Panc1 (cell line): ENCODE results near the gene UBXN6. TPM values are rescaled to one million over a fixed set of nuclear protein-coding genes. Genes with fewer than 3 reads are reported as not detected.

Experiments
- ATAC-seq: fragments of 200-7000 bp; cut with Tn5 transposase; 2 replicates; pipeline ENCODE4 v1.9.1; 2020; ENCODE audit warnings: mild to moderate bottlenecking, moderate library complexity
- BruUV-seq: library from RNA; stranded (reverse); fragments of 400-500 nt; replicated peaks from 2 replicates; lab custom pipeline; 2021; lab: Mats Ljungman, UMichigan
- CTCF ChIA-PET: fragments of 300-600 bp; sonication (Branson Sonifier 250); formaldehyde crosslinking; loops from one replicate; lab custom pipeline; 2022; ENCODE audit warnings: antibody characterized with exemption; lab: Charles Lee
- POLR2A ChIA-PET: fragments of 300-600 bp; sonication (Branson Sonifier 250); formaldehyde crosslinking; loops from one replicate; lab custom pipeline; 2022; ENCODE audit warnings: antibody characterized with exemption; lab: Charles Lee
- DNase-seq: peaks from one replicate; pipeline ENCODE4 v3.0.0-alpha.2; 2010; ENCODE audit warnings: low read depth, low spot score
- H3K27ac ChIP-seq: 2 replicates; pipeline ENCODE4 v1.5.1; 2011; ENCODE audit warnings: mild to moderate bottlenecking, low read length, inconsistent platforms
- H3K27me3 ChIP-seq: fragments of 200-500 bp; sonication (Bioruptor generic); 2 replicates; pipeline ENCODE4 v1.6.0; 2014; ENCODE audit warnings: low read length, inconsistent platforms; ENCODE audit not compliant: control insufficient read depth, insufficient read depth
- H3K36me3 ChIP-seq: fragments of 200-500 bp; sonication (Bioruptor generic); 2 replicates; pipeline ENCODE4 v1.5.1; 2014; ENCODE audit warnings: inconsistent platforms, mild to moderate bottlenecking, low read length, moderate library complexity; ENCODE audit not compliant: control insufficient read depth, insufficient read depth
- H3K4me1 ChIP-seq: 2 replicates; pipeline ENCODE4 v1.5.1; 2011; ENCODE audit warnings: inconsistent platforms, mild to moderate bottlenecking, low read length, moderate library complexity; ENCODE audit not compliant: control insufficient read depth, insufficient read depth
- H3K4me3 ChIP-seq, 2 experiments: 2 replicates each; pipeline ENCODE4 v1.5.1; 2011 to 2012; ENCODE audit warnings: low read depth in 2 of 2, low read length in 2 of 2, mild to moderate bottlenecking in 2 of 2, inconsistent platforms in 1 of 2, moderate library complexity in 1 of 2
- H3K9me3 ChIP-seq: fragments of 200-500 bp; sonication (Bioruptor generic); 2 replicates; pipeline ENCODE4 v1.5.1; 2014; ENCODE audit warnings: low read depth, mild to moderate bottlenecking, inconsistent platforms, low read length, moderate library complexity; ENCODE audit not compliant: control insufficient read depth, insufficient read depth
- CTCF ChIP-seq: fragments of 450-650 bp; IDR thresholded peaks from 2 replicates; pipeline ENCODE4 v1.5.1; 2017; ENCODE audit warnings: mild to moderate bottlenecking
- POLR2AphosphoS5 ChIP-seq: IDR thresholded peaks from 2 replicates; pipeline ENCODE4 v1.6.1; 2012; ENCODE audit warnings: mild to moderate bottlenecking, low read depth, low read length, moderate library complexity
- REST ChIP-seq, 2 experiments: IDR thresholded peaks; 2 replicates each; pipeline ENCODE4 v1.6.1; 2011 to 2012; ENCODE audit warnings: low read depth in 2 of 2, control low read depth in 1 of 2, low read length in 1 of 2, mild to moderate bottlenecking in 1 of 2, moderate library complexity in 1 of 2; ENCODE audit not compliant: insufficient read depth in 1 of 2
- SIN3A ChIP-seq: IDR thresholded peaks from 2 replicates; pipeline ENCODE4 v1.6.1; 2012; ENCODE audit warnings: low read depth, mild to moderate bottlenecking, low read length, moderate library complexity, borderline replicate concordance; ENCODE audit not compliant: insufficient read depth
- TCF7L2 ChIP-seq: IDR thresholded peaks from 2 replicates; pipeline ENCODE4 v1.6.1; 2011; ENCODE audit warnings: mild to moderate bottlenecking, low read depth, low read length, inconsistent platforms
- in situ Hi-C: cut with HindIII; loops from 2 replicates; pipeline ENCODE4 v1.10.0; 2016; ENCODE audit warnings: low sequenced_read_pairs, low pct_unique_long_range_greater_than_20kb
- intact Hi-C: fragments of 100-400 bp; cut with micrococcal nuclease; formaldehyde crosslinking; loops from one replicate; pipeline ENCODE4 v1.10.0; 2022; ENCODE audit not compliant: unreplicated experiment
- total RNA-seq: library from RNA; stranded (reverse); gene quantifications from one replicate; pipeline ENCODE4 v1.2.1, GENCODE V29; 2021; ENCODE audit not compliant: unreplicated experiment

UBXN6 gene
- total RNA-seq, 1 experiment from 2014 or later: 55.6 TPM

GRCh38 chr19:4423416-4424126 lies 34.0 kb downstream of the UBXN6 start:
- no peaks in the 10 kb centered on the region for H3K36me3 ChIP-seq
- DNase-seq (no peak), ATAC-seq (no peak)
- H3K27me3 ChIP-seq: no peaks in the 10 kb centered on the region
- ChIA-PET POLR2A (no interaction called here), CTCF (no interaction called here)
- H3K4me1 ChIP-seq: no peaks in the 10 kb centered on the region
- no peak overlapping the region for H3K27ac ChIP-seq
- no TSS peak for BruUV-seq
- in situ Hi-C loops (no loop called here), intact Hi-C loops (no loop called here)
- H3K9me3 ChIP-seq: no peaks in the 10 kb centered on the region
- H3K4me3 ChIP-seq: no peak overlapping the region
- no peak for TF ChIP-seq TCF7L2
- no peak for TF ChIP-seq REST (IDR thresholded peaks at IDR 0.05; ENCODE audit: insufficient read depth in 1 of 2, low read depth in 2 of 2, low read length in 1 of 2)
- TF ChIP-seq SIN3A: no peak
- no peak for TF ChIP-seq CTCF
- TF ChIP-seq POLR2AphosphoS5: no peak

GRCh38 chr19:4416268-4416667 lies 41.3 kb downstream of the UBXN6 start:
- Histone ChIP-seq H3K27ac (no peak overlapping the region), H3K4me3 (no peak overlapping the region), H3K4me1 (no peaks in the 10 kb centered on the region), H3K27me3 (no peaks in the 10 kb centered on the region), H3K9me3 (no peaks in the 10 kb centered on the region), H3K36me3 (peaks cover 4% of the 10 kb centered on the region; the same call in 1 of the 2 replicates)
- in situ Hi-C loops: no loop called here
- TF ChIP-seq REST (IDR thresholded peaks at IDR 0.05; ENCODE audit: insufficient read depth in 1 of 2, low read depth in 2 of 2, low read length in 1 of 2): no peak
- TF ChIP-seq POLR2AphosphoS5: no peak
- no peak for TF ChIP-seq SIN3A
- no peak for TF ChIP-seq TCF7L2
- no peak for TF ChIP-seq CTCF
- ATAC-seq (no peak), DNase-seq (no peak)
- intact Hi-C loops: no loop called here
- ChIA-PET POLR2A (interaction anchor here (1.0 kb wide), 1 partner anchor 10 kb away, joined by 3 read pairs; no protein-coding TSS in a partner anchor), CTCF (no interaction called here)
- no TSS peak for BruUV-seq
